Endothelial cell of umbilical vein (primary cell): ENCODE results near the gene SCUBE3. TPM values are rescaled to one million over a fixed set of nuclear protein-coding genes. Genes with fewer than 3 reads are reported as not detected.

Experiments used
- BruUV-seq: library from RNA; stranded (reverse); fragments of 400-500 nt; replicated peaks from 2 replicates; lab custom pipeline; 2021; lab: Mats Ljungman, UMichigan
- CTCF ChIA-PET: fragments of 300-600, 350-600 bp; sonication (Branson Sonifier 250); formaldehyde crosslinking; loops from one replicate; lab custom pipeline; 2021; ENCODE audit warnings: antibody characterized with exemption, inconsistent platforms; lab: Charles Lee
- POLR2A ChIA-PET: fragments of 300-600, 350-600 bp; sonication (Branson Sonifier 250); formaldehyde crosslinking; loops from one replicate; lab custom pipeline; 2021; ENCODE audit warnings: antibody characterized with exemption, inconsistent platforms; lab: Charles Lee
- DNase-seq: peaks from one replicate; pipeline ENCODE4 v3.0.0-alpha.2; 2011; ENCODE audit warnings: low read depth, low spot score
- FAIRE-seq: peaks from 2 replicates; lab custom pipeline; 2011; peaks lifted over from hg19 to GRCh38; lab: Jason Lieb, UNC
- H2AFZ ChIP-seq: 2 replicates; pipeline ENCODE4 v1.6.0; 2012; ENCODE audit warnings: low read depth, low read length, control low read depth, inconsistent platforms
- H3K27ac ChIP-seq: 2 replicates; pipeline ENCODE4 v1.5.1; 2011; ENCODE audit warnings: low read depth, mild to moderate bottlenecking, control low read depth, low read length, moderate library complexity; ENCODE audit not compliant: insufficient read depth
- H3K27me3 ChIP-seq, 2 experiments: 2 replicates each; pipeline versions ENCODE4 v1.6.0 to v1.6.1; 2011; ENCODE audit warnings: low read length in 2 of 2, mixed read lengths in 1 of 2; ENCODE audit not compliant: control insufficient read depth in 2 of 2, insufficient read depth in 2 of 2
- H3K36me3 ChIP-seq, 2 experiments: 2 replicates in 1 of 2; 3 replicates in 1 of 2; pipeline ENCODE4 v1.5.1; 2011; ENCODE audit warnings: low read length in 2 of 2, mild to moderate bottlenecking in 1 of 2, moderate library complexity in 1 of 2; ENCODE audit not compliant: control insufficient read depth in 2 of 2, insufficient read depth in 2 of 2; ENCODE audit errors: extremely low read depth in 1 of 2
- H3K4me1 ChIP-seq: 3 replicates; pipeline ENCODE4 v1.5.1; 2011; ENCODE audit warnings: mild to moderate bottlenecking, low read length; ENCODE audit not compliant: control insufficient read depth, insufficient read depth; ENCODE audit errors: extremely low read depth
- H3K4me2 ChIP-seq: 2 replicates; pipeline ENCODE4 v1.6.1; 2011; ENCODE audit warnings: low read length, control low read depth, mixed read lengths; ENCODE audit not compliant: insufficient read depth
- H3K4me3 ChIP-seq, 3 experiments: fragments of 200-600 bp in 1 of 3; sonication (generic), shearing (Covaris generic) in 1 of 3; replicated peaks in 1 of 3; 2 replicates each; pipeline ENCODE4 v1.5.1; 2011 to 2016; ENCODE audit warnings: control low read depth in 3 of 3, low read length in 3 of 3, mild to moderate bottlenecking in 2 of 3, inconsistent platforms in 1 of 3, low read depth in 1 of 3, moderate library complexity in 1 of 3; ENCODE audit not compliant: insufficient read depth in 1 of 3
- H3K79me2 ChIP-seq: 2 replicates; pipeline ENCODE4 v1.6.0; 2012; ENCODE audit warnings: low read length, inconsistent platforms; ENCODE audit not compliant: control insufficient read depth, insufficient read depth
- H3K9ac ChIP-seq: replicated peaks from 2 replicates; pipeline ENCODE3; 2011; ENCODE audit warnings: low read length, control low read depth; ENCODE audit not compliant: insufficient read depth; ENCODE audit errors: extremely low read depth
- H3K9me1 ChIP-seq: replicated peaks from 3 replicates; pipeline ENCODE4 v1.6.0; 2011; ENCODE audit warnings: mild to moderate bottlenecking, low read length; ENCODE audit not compliant: control insufficient read depth, insufficient read depth; ENCODE audit errors: extremely low read depth
- H3K9me3 ChIP-seq: replicated peaks from 2 replicates; pipeline ENCODE4 v1.5.1; 2012; ENCODE audit warnings: low read length, inconsistent platforms; ENCODE audit not compliant: control insufficient read depth, insufficient read depth
- H4K20me1 ChIP-seq: replicated peaks from 2 replicates; pipeline ENCODE3; 2011; ENCODE audit warnings: mild to moderate bottlenecking, low read length; ENCODE audit not compliant: control insufficient read depth, insufficient read depth; ENCODE audit errors: extremely low read depth
- CTCF ChIP-seq, 2 donors: IDR thresholded peaks; 1 replicate in 1 of 2; 2 replicates in 1 of 2; pipeline ENCODE4 v1.5.1; 2011; ENCODE audit warnings: low read length in 2 of 2, mild to moderate bottlenecking in 2 of 2, moderate library complexity in 2 of 2, control low read depth in 1 of 2, inconsistent platforms in 1 of 2, low read depth in 1 of 2; ENCODE audit not compliant: insufficient read depth in 1 of 2; ENCODE audit errors: extremely low read depth in 1 of 2
- EZH2 ChIP-seq: IDR thresholded peaks from 2 replicates; pipeline ENCODE4 v1.6.1; 2012; ENCODE audit warnings: borderline replicate concordance, low read depth, mild to moderate bottlenecking, moderate library complexity, low read length, inconsistent platforms; ENCODE audit not compliant: severe bottlenecking
- FOS ChIP-seq: IDR thresholded peaks from 2 replicates; pipeline ENCODE4 v1.6.1; 2011; ENCODE audit warnings: mild to moderate bottlenecking, low read length, moderate library complexity, borderline replicate concordance; ENCODE audit not compliant: insufficient read depth
- GATA2 ChIP-seq: IDR thresholded peaks from 2 replicates; pipeline ENCODE4 v1.7.0; 2011; ENCODE audit warnings: low read depth, mild to moderate bottlenecking, moderate library complexity, mixed read lengths, low read length; ENCODE audit not compliant: insufficient read length, insufficient read depth
- JUN ChIP-seq: IDR thresholded peaks from 2 replicates; pipeline ENCODE4 v1.6.1; 2011; ENCODE audit warnings: borderline replicate concordance, low read depth; ENCODE audit not compliant: insufficient read length, insufficient read depth
- MAX ChIP-seq: IDR thresholded peaks from 2 replicates; pipeline ENCODE4 v1.6.1; 2011; ENCODE audit not compliant: insufficient read depth, insufficient read length
- MYC ChIP-seq: IDR thresholded peaks from one replicate; pipeline ENCODE4 v1.6.1; 2011; ENCODE audit warnings: mild to moderate bottlenecking, low read depth, low read length
- POLR2A ChIP-seq: IDR thresholded peaks from 2 replicates; pipeline ENCODE4 v1.6.1; 2012; ENCODE audit warnings: low read depth, mild to moderate bottlenecking, control low read depth, low read length
- POLR2AphosphoS5 ChIP-seq: IDR thresholded peaks from 2 replicates; pipeline ENCODE4 v1.6.1; 2012; ENCODE audit warnings: low read depth, mild to moderate bottlenecking, control low read depth, low read length, moderate library complexity; ENCODE audit not compliant: insufficient read depth
- dilution Hi-C: fragments of 300-500 bp; cut with MboI; formaldehyde crosslinking; loops from one replicate; pipeline ENCODE4 v1.15.0; 2019; ENCODE audit warnings: low sequenced_read_pairs; ENCODE audit not compliant: extremely low pct_ligation_motif_present
- intact Hi-C: fragments of 100-400 bp; cut with micrococcal nuclease; formaldehyde crosslinking; loops from one replicate; pipeline ENCODE4 v1.10.0; 2022
- polyA plus RNA-seq, 4 experiments: library from polyadenylated mRNA; depleted of rRNA in 3 of 4; stranded (reverse) in 3 of 4; unstranded in 1 of 4; fragments of >200 nt; gene quantifications; 2 replicates each; pipeline versions ENCODE4 v1.2.1 to v1.2.3, GENCODE V29; 2011 to 2012; ENCODE audit warnings: missing spikeins in 1 of 4
- total RNA-seq: library from RNA; stranded (reverse); gene quantifications from 2 replicates; pipeline ENCODE4 v1.2.3, GENCODE V29; 2021

The SCUBE3 gene
- total and polyA plus RNA-seq, 2 donors (not counting 3 experiments of a cell fraction or from before 2014, with no cell fraction given): 1.1 to 1.5 TPM

- H3K9me1 ChIP-seq: no peaks in the 10 kb centered on the region
- no peak for TF ChIP-seq MAX
- TF ChIP-seq JUN: no peak
- TF ChIP-seq MYC: no peak
- no peak for TF ChIP-seq POLR2AphosphoS5
- no peak for TF ChIP-seq POLR2A
- TF ChIP-seq FOS: no peak
- TF ChIP-seq CTCF (IDR thresholded peaks at IDR 0.05; ENCODE audit: extremely low read depth in 1 of 2, insufficient read depth in 1 of 2, low read depth in 1 of 2, low read length in 2 of 2): no peak
- no peak for TF ChIP-seq GATA2
- no peak for TF ChIP-seq EZH2
- no peak overlapping the region for H3K9ac ChIP-seq
- no peak overlapping the region for H3K27ac ChIP-seq
- H4K20me1 ChIP-seq: no peaks in the 10 kb centered on the region
- H3K9me3 ChIP-seq: no peaks in the 10 kb centered on the region
- BruUV-seq: no TSS peak
- POLR2A ChIA-PET: no interaction called here
- no peak for DNase-seq
- no peak overlapping the region for H3K4me2 ChIP-seq
- H3K4me3 ChIP-seq: no peak overlapping the region
- intact Hi-C loops: no loop called here
- CTCF ChIA-PET: interaction anchor here (1.2 to 7.8 kb wide), 3 partner anchors 31 to 90 kb away, joined by 3 to 113 read pairs (median 8); no protein-coding TSS in a partner anchor
- no peaks in the 10 kb centered on the region for H3K79me2 ChIP-seq
- H3K36me3 ChIP-seq: no peaks in the 10 kb centered on the region
- dilution Hi-C loops: no loop called here
- no peak for FAIRE-seq
- no peaks in the 10 kb centered on the region for H3K27me3 ChIP-seq
- peaks cover 20% of the 10 kb centered on the region for H3K4me1 ChIP-seq
- H2AFZ ChIP-seq: no peak overlapping the region
These were observed 22.5 kb downstream of the SCUBE3 start for GRCh38 chr6:35236223-35236622.
